Peyer's patch (tissue), 4 donors: ENCODE data around the gene PHYKPL. TPM values are rescaled to one million over a fixed set of nuclear protein-coding genes. Genes with fewer than 3 reads are reported as not detected.
"Not testable (repeated sequence)": the region's sequence is repeated elsewhere in the genome, so short reads cannot be mapped to it uniquely, and the experiment has no call there.

Experiments used
- DNase-seq, 3 donors: peaks; one replicate each; pipeline ENCODE4 v3.0.0-alpha.2; 2017 to 2019
- H3K27ac ChIP-seq, 4 donors: fragments of 200-600 bp; sonication (generic); one replicate each; pipeline ENCODE4 v1.5.1; 2016 to 2019
- H3K27me3 ChIP-seq, 2 donors: fragments of 200-600 bp; sonication (generic); one replicate each; pipeline ENCODE4 v1.5.1; 2019
- H3K36me3 ChIP-seq, 3 donors: fragments of 200-600 bp; sonication (generic); one replicate each; pipeline ENCODE4 v1.5.1; 2016 to 2019
- H3K4me1 ChIP-seq, 4 donors: fragments of 200-600 bp; sonication (generic); one replicate each; pipeline ENCODE4 v1.5.1; 2016 to 2019
- H3K4me3 ChIP-seq, 4 donors: fragments of 200-600 bp; sonication (generic); 1 replicate in 3 of 4; 2 replicates in 1 of 4; pipeline ENCODE4 v1.5.1; 2016 to 2019; ENCODE audit warnings: mild to moderate bottlenecking in 1 of 4
- H3K9me3 ChIP-seq, 4 donors: fragments of 200-600 bp; sonication (generic); one replicate each; pipeline ENCODE4 v1.5.1; 2016 to 2019; ENCODE audit warnings: mild to moderate bottlenecking in 1 of 4
- CTCF ChIP-seq, 6 experiments: fragments of 450-650 bp in 4 of 6; fragments of 200-600 bp in 2 of 6; sonication (generic) in 1 of 6; IDR thresholded peaks; one replicate each; pipeline ENCODE4 v1.5.1; 2017 to 2019; ENCODE audit warnings: antibody characterized with exemption in 6 of 6, mild to moderate bottlenecking in 3 of 6, moderate library complexity in 1 of 6
- POLR2A ChIP-seq, 2 donors: fragments of 450-650 bp; IDR thresholded peaks; one replicate each; pipeline ENCODE4 v1.5.1; 2017; ENCODE audit warnings: antibody characterized with exemption in 2 of 2, mild to moderate bottlenecking in 2 of 2, moderate library complexity in 2 of 2
- total RNA-seq, 4 donors: library from RNA; depleted of rRNA; stranded (reverse); fragments of >200 nt; gene quantifications; one replicate each; pipeline ENCODE4 v1.1.0, GENCODE V29; 2016

The PHYKPL gene
- total RNA-seq, 4 donors from 2014 or later = 180 to 441 (median 280) TPM

DNA sequence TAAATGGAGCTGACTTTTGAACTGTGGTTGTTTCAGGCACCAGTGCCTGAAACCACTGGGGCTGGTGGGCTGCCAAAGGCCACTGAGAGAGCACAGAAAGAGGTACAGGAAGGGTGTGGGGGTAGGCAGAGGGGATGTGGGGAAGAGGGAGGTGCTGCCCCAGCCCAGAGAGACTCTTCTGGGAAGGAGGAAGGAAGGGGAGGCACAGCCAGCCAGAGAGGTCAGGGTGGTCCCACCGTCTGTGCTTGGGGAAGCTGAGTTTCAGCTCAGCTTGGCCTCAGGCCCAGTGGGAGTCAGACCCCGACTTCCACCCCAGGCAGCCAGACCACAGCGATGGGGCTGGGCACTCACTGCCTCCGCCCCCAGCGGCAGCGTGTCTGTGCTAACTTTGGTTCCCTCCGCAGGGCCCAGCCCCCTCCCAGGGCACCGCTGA is 8.6 kb upstream of the PHYKPL start:
- no peak overlapping the region for H3K4me3 ChIP-seq
- DNase-seq = no peak
- peak overlapping the region in 3 of 4 donors; percentile 6 to 68 (median 44) for H3K27ac ChIP-seq
- no peaks in the 10 kb centered on the region for H3K36me3 ChIP-seq
- no peaks in the 10 kb centered on the region for H3K27me3 ChIP-seq
- TF ChIP-seq POLR2A (IDR thresholded peaks at IDR 0.05) = no peak
- TF ChIP-seq CTCF (IDR thresholded peaks at IDR 0.05) = no peak
- no peaks in the 10 kb centered on the region for H3K9me3 ChIP-seq
- peaks cover 5 to 37% (median 26%) of the 10 kb centered on the region in 4 donors for H3K4me1 ChIP-seq

GRCh38 chr5:178240766-178241165 is 8.2 kb upstream of the PHYKPL start:
- H3K9me3 ChIP-seq = no peaks in the 10 kb centered on the region
- H3K36me3 ChIP-seq = no peaks in the 10 kb centered on the region
- no peak overlapping the region for H3K4me3 ChIP-seq
- no peaks in the 10 kb centered on the region for H3K27me3 ChIP-seq
- TF ChIP-seq CTCF (IDR thresholded peaks at IDR 0.05) = no peak
- TF ChIP-seq POLR2A (IDR thresholded peaks at IDR 0.05) = no peak
- peak overlapping the region in 3 of 4 donors; percentile 45 to 69 (median 68) for H3K27ac ChIP-seq
- peak in 1 of 3 donors; percentile 24 for DNase-seq
- peaks cover 5 to 39% (median 26%) of the 10 kb centered on the region in 4 donors for H3K4me1 ChIP-seq

DNA sequence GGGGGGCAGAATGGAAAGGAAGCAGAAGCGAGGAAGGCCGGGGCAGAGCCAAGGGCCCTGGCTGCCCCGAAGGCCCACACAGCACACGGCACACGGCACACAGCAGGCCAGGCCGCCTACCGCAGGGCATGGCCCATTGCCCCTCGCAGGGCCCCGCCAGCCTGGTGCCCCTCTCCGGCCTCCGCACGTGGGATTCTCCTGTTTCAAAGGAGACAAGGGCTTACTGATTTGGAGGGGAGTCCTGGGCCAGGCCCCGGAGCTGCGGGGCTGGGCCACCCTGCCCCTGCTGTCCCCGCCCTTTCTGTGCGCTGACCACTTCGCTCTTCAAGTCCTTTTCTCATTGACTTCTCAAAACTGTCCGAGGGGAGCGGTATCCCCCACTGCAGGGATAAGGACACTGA is 7.7 kb upstream of the PHYKPL start:
- Histone ChIP-seq H3K27me3 (no peaks in the 10 kb centered on the region), H3K4me3 (no peak overlapping the region), H3K9me3 (no peaks in the 10 kb centered on the region), H3K27ac (peak overlapping the region in 3 of 4 donors; percentile 45 to 69 (median 68)), H3K4me1 (peaks cover 5 to 39% (median 26%) of the 10 kb centered on the region in 4 donors), H3K36me3 (no peaks in the 10 kb centered on the region)
- TF ChIP-seq POLR2A (IDR thresholded peaks at IDR 0.05) = no peak
- no peak for TF ChIP-seq CTCF (IDR thresholded peaks at IDR 0.05)
- DNase-seq = no peak

- peak in 1 of 3 donors; percentile 65 for DNase-seq
- peaks cover 5 to 41% (median 26%) of the 10 kb centered on the region in 4 donors for H3K4me1 ChIP-seq
- H3K36me3 ChIP-seq, H3K9me3 ChIP-seq, H3K27me3 ChIP-seq, H3K4me3 ChIP-seq: not testable (repeated sequence)
- H3K27ac ChIP-seq = peak overlapping the region; percentile 26 to 69 (median 56)
Measured at GRCh38 chr5:178239626-178240301, 7.2 kb upstream of the PHYKPL start.

- peak in 1 of 3 donors; percentile 26 for DNase-seq
- no peaks in the 10 kb centered on the region for H3K36me3 ChIP-seq
- no peak for TF ChIP-seq CTCF (IDR thresholded peaks at IDR 0.05)
- no peak for TF ChIP-seq POLR2A (IDR thresholded peaks at IDR 0.05)
- peaks cover 5 to 46% (median 26%) of the 10 kb centered on the region in 4 donors for H3K4me1 ChIP-seq
- H3K9me3 ChIP-seq = no peaks in the 10 kb centered on the region
- H3K27ac ChIP-seq = peak overlapping the region; percentile 59 to 73 (median 68)
- H3K4me3 ChIP-seq = no peak overlapping the region
- H3K27me3 ChIP-seq = no peaks in the 10 kb centered on the region
Measured at GRCh38 chr5:178238711-178239592, 6.3 kb upstream of the PHYKPL start.

- no peaks in the 10 kb centered on the region for H3K27me3 ChIP-seq
- no peak for DNase-seq
- no peak overlapping the region for H3K4me3 ChIP-seq
- H3K36me3 ChIP-seq = no peaks in the 10 kb centered on the region
- peak overlapping the region in 3 of 4 donors; percentile 59 to 69 (median 68) for H3K27ac ChIP-seq
- no peaks in the 10 kb centered on the region for H3K9me3 ChIP-seq
- no peak for TF ChIP-seq POLR2A (IDR thresholded peaks at IDR 0.05)
- TF ChIP-seq CTCF (IDR thresholded peaks at IDR 0.05) = no peak
- peaks cover 5 to 46% (median 26%) of the 10 kb centered on the region in 4 donors for H3K4me1 ChIP-seq
Measured at GRCh38 chr5:178238313-178238635, 5.7 kb upstream of the PHYKPL start.
